GM23338 (cell line): ENCODE results near the gene TBC1D9.

Experiments
- EZH2phosphoT487 ChIP-seq: fragments of 200-600 bp; sonication (generic); IDR thresholded peaks from one replicate; pipeline ENCODE4 v1.8.1; 2018; ENCODE audit warnings: antibody characterized with exemption; ENCODE audit not compliant: unreplicated experiment
- TF ChIP-seq, protein P1 (sequence below), 2 experiments: fragments of 200-600 bp in 1 of 2; sonication (generic) in 1 of 2; conservative IDR thresholded peaks; 2 replicates each; pipeline versions ENCODE4 v1.5.1 to v1.6.1; 2016 to 2017; ENCODE audit warnings: antibody characterized with exemption in 2 of 2, low read depth in 2 of 2, mild to moderate bottlenecking in 2 of 2, moderate library complexity in 1 of 2

DNA sequence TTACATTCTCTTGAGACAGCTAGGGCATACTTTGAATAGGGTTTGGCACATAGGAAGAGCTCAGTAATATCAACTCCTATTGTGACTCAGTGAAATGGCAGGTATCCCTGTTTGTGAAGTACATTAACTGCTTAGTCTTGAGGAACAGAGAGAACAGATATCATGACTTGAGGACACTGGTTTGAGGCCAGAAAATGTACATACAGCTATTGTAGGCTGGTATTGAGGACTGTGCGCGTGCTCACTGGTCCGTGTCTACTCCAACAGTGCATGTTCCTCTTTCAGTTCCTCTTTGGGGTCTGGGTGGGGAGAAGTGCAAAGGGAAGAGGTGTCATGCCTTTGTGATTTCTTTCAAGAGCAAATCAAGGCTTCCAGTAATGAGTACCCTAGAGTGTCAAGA is 34.6 kb upstream of the TBC1D9 start:
- TF ChIP-seq, protein P1, sequence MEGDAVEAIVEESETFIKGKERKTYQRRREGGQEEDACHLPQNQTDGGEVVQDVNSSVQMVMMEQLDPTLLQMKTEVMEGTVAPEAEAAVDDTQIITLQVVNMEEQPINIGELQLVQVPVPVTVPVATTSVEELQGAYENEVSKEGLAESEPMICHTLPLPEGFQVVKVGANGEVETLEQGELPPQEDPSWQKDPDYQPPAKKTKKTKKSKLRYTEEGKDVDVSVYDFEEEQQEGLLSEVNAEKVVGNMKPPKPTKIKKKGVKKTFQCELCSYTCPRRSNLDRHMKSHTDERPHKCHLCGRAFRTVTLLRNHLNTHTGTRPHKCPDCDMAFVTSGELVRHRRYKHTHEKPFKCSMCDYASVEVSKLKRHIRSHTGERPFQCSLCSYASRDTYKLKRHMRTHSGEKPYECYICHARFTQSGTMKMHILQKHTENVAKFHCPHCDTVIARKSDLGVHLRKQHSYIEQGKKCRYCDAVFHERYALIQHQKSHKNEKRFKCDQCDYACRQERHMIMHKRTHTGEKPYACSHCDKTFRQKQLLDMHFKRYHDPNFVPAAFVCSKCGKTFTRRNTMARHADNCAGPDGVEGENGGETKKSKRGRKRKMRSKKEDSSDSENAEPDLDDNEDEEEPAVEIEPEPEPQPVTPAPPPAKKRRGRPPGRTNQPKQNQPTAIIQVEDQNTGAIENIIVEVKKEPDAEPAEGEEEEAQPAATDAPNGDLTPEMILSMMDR (conservative IDR thresholded peaks at IDR 0.05; ENCODE audit: low read depth in 2 of 2), result no peak
- TF ChIP-seq EZH2phosphoT487, result no peak
